HG02571 (cell line): ENCODE measurements around the gene CASQ1.

Source experiments
- ATAC-seq: cut with Tn5 transposase; IDR thresholded peaks from one replicate; pipeline ENCODE4 v1.9.1; 2021; ENCODE audit warnings: mild to moderate bottlenecking, moderate library complexity; ENCODE audit not compliant: unreplicated experiment

Gene CASQ1

DNA sequence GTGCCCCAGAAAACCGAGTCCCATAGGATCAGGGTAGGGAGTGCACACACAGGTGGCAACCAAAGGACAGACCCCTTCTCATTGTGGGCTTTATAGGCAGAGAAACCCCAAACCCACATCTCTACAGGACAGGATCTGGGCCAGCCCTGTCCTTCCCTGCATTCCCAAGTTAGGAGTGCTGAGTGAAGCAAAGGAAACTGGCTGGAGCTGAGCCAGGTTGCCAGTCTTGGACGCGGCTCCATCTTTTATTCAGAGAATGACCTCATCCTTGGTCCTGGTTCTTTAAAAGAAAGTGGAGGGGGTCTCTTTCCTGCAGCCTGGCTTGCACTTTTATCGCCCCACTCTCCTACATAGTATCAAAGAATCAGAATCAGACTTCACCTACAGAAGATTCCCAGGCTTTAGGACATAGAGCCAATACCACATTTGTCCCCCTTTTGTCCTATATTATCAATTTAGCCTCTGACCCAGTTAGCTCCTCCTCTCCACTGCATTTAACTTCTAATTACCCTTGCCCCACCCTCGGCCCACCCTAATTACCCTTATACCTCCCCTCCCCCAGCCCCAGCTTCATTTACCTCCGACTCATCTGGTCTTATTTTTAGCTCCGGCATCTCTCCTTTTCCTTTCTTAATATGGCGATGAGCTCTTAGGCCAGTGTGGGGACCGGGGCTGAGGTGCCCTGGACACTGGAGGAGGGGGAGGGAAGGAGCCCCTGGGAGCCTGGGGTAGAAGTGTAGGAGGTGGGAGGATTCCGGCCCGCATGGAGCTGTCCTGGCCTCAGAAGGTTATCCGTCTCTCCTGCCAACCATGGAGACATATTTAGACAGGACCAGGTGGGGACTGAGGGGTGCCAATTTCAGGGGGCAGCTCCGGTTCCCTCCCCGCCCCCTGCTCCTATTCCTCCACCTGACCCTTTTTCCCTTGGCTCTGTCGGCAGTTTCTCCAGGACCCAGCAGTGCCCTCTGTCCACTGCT, at the start of gene CASQ1:
Gene CASQ1 (plus strand): TSS at position 927 of the 977 bp plus-strand sequence. CDS start 177 bp downstream, outside the sequence.
- no peak for ATAC-seq

DNA sequence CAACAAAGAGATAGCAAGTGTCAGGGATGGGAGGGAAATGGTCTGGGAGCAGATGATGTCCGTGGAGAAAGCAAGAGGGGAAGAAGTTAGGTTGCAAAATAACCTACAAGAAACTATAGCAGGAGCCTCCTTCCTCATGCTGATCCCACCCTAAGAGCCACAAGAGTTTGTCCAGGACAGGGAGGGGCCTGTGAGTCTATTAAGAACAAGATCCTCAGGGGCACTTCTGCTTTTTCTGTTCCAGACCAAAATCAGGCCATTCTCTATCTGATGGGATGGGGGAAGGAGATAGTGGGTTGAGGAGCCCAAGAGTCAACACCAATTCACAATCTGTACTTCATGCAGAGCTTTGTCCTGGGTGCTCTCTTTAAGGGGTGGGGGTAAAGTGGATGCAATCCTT, 46.7 kb upstream of the CASQ1 start:
- no peak for ATAC-seq

DNA sequence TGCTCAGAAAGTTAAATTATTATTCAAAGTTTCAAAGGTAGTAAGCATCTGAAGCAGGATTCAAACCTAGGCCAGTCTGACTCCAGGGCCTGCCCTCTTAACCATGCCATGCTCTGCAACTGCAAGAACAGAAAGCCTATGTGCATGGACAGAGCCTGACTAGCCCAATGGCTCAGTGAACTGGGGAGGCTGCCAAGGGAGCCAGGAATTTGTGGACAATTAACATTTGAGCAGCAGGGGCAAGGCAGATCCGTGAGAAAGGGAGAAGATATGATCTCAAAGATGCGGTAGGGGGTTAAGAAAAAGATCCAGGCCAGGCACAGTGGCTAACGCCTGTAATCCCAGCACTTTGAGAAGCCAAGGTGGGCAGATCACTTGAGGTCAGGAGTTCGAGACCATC, 45.5 kb upstream of the CASQ1 start:
- no peak for ATAC-seq

DNA sequence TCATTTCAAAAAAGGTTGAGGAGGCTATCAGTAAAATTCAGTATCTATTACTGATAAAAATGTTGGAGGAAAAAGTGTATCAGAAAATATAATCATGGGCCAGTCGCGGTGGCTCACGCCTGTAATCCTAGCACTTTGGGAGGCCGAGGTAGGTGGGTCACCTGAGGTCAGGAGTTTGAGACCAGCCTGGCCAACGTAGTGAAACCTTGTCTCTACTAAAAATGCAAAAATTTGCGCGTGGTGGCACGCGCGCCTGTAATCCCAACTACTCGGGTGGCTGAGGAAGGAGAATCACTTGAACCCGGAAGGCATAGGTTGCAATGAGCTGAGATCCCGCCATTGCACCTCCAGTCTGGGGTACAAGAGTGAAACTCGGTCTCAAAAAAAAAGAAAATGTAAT, 44.3 kb upstream of the CASQ1 start:
- ATAC-seq, result no peak

DNA sequence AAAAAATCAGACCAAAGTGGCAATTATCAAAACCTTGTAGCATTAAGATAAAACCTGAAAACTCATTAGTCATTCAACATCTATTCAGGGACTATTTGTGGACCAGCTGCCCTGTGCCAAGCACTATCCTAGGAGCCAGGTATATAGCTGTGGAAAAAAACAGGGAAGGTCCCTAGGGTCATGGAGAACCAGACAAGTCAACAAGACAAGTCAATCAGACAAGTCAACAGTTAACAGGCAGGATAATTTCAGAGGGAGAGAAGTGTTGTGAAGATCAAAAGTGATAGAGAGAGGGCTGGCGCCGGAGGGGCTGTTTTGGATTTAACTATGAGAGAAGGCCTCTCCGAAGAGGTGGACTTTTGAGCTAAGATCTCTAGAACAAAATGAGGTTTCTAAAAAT, 42.3 kb upstream of the CASQ1 start:
- no peak for ATAC-seq

- no peak for ATAC-seq
Observed at GRCh38 chr1:160149233-160149632, 41.1 kb upstream of the CASQ1 start.

GRCh38 chr1:160149716-160150115, 40.7 kb upstream of the CASQ1 start:
- ATAC-seq, result no peak

GRCh38 chr1:160151303-160151702, 39.1 kb upstream of the CASQ1 start, which contains the start of gene ATP1A4:
Gene ATP1A4, plus strand, starts transcription at chr1:160151603. Its CDS starts 438 bp downstream, at chr1:160152041.
- no peak for ATAC-seq

DNA sequence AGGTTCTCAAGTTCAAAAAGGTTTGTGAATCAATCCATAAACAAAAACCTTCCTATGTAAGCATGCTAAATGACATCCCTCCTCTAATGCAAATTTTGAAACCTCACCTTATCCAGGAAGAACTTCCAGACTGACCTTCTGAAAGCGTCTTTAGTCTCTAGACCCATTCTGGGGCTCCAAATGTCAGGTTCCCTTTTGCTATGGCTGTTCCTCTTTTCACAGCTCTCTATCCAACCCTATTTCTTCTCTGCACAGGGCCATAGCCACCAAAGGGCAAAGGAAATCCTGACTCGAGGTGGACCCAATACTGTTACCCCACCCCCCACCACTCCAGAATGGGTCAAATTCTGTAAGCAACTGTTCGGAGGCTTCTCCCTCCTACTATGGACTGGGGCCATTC, 35.6 kb upstream of the CASQ1 start:
- ATAC-seq, result no peak

- no peak for ATAC-seq
Observed at GRCh38 chr1:160156361-160156760, 34.0 kb upstream of the CASQ1 start.

- ATAC-seq, result no peak
Observed at GRCh38 chr1:160157174-160157573, 33.2 kb upstream of the CASQ1 start.

DNA sequence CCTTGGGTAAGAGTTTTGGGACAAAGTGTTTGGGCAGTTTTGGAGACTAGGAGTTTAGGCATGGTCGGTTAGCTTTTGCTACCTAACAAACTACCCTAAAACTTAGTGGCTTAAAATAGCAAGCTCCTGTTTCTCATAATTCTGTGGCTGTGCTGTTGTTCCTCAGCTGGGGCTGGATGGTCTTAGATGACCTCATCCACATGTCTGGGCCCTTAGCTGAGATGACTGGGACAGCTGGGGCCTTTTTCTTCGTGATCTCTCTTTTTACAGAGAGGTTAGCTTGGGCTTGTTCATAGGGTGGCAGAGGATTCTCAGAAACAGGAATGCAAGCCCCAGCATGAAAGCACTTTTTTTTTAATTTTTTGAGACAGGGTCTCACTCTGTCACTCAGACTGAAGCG, 32.3 kb upstream of the CASQ1 start:
- ATAC-seq, result no peak

GRCh38 chr1:160158534-160158933, 31.8 kb upstream of the CASQ1 start:
- no peak for ATAC-seq

DNA sequence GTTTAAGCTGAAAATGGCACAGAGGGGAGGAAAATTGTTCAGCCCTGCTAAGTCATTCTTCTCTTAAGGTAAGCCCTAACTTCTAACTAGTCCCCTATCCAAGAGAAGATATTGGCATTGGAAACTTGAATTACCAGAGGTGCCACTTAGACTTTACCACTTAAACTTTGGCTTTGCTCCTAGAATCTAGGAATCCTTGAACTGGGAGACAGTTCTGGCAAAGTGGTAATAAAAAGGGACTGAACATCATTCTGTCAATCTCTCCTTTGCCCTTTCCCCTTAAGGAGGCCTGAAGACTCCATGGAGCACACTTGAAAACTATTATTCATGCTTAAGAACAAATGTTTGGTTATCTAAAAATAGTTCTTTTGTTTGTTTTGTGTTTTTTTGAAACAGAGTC, 30.5 kb upstream of the CASQ1 start:
- ATAC-seq, result no peak

DNA sequence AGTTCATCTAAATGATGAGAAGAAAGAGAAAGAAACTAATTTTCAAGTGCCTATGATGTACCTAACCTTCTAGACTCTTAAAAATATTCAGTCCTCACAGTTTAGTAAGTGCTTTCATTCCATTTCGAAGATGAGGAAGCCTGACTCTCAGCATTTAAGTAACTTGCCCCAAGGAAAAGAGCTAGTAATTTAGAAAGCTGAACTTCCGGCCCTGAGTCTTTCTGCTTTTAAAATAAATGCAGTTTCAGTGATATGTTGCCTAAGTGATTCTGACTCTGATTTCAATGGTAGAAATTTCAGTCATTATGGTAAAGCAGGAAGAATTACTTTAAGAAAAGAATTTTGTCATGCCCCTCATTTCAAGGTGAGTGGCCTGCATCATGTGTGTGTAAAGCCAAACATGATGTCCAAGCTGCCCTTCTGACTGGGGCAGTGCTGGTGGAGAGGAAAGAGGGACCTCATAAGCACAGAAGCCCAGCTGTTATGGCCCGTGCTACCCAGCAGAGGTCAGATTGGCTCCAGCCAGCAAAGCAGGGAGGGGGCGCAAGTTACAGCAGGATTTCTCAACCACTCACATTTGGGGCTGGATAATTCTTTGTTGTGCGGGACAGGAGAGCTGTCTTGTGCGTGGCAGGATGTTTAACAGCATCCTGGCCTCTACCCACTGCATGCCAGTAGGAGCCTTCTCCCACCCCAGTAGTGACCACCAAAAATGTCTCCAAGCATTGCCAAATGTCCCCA, 28.2 kb upstream of the CASQ1 start:
- no peak for ATAC-seq

- no peak for ATAC-seq
Observed at GRCh38 chr1:160162931-160163330, 27.4 kb upstream of the CASQ1 start.

- no peak for ATAC-seq
Observed at GRCh38 chr1:160163615-160164014, 26.8 kb upstream of the CASQ1 start.

DNA sequence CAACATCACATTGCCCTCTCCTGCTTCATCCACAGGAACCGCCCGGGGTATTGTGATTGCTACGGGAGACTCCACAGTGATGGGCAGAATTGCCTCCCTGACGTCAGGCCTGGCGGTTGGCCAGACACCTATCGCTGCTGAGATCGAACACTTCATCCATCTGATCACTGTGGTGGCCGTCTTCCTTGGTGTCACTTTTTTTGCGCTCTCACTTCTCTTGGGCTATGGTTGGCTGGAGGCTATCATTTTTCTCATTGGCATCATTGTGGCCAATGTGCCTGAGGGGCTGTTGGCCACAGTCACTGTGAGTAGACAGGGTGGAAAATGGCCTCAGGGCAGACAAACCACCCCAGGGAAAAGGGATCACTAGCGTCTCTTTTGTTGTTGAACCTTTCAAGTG, 26.3 kb upstream of the CASQ1 start:
- ATAC-seq, result no peak

- ATAC-seq, result no peak
Observed at GRCh38 chr1:160166166-160166868, 24.1 kb upstream of the CASQ1 start.

DNA sequence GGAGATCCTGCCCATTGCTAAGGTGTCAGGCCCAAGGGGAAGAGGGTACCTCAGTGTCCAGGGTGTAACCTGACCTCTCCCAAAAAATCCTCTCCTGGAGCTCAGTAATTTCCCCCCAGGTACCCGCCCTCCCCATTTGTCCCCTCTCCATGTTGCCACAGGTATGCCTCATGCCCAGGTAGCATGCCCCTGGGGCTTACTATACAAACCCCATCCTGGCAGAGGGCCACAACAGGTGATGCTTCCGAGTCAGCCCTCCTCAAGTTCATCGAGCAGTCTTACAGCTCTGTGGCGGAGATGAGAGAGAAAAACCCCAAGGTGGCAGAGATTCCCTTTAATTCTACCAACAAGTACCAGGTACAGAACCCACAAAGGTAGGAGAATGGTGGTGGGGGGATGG, 23.3 kb upstream of the CASQ1 start:
- ATAC-seq, result no peak

GRCh38 chr1:160167580-160167979, 22.8 kb upstream of the CASQ1 start:
- ATAC-seq, result no peak
